Fibroblast of lung (primary cell): ENCODE measurements around the gene ZNF618.

ENCODE experiments used
- EZH2 ChIP-seq: IDR thresholded peaks from 2 replicates; pipeline ENCODE4 v1.5.1; 2012; ENCODE audit warnings: low read length, control low read depth, mild to moderate bottlenecking; ENCODE audit errors: missing control alignments
- TF ChIP-seq, protein P1 (sequence below), 2 donors: IDR thresholded peaks in 1 of 2; conservative IDR thresholded peaks in 1 of 2; 1 replicate in 1 of 2; 2 replicates in 1 of 2; pipeline ENCODE4 v1.5.1; 2011 to 2012; ENCODE audit warnings: low read length in 2 of 2, control low read depth in 1 of 2, inconsistent platforms in 1 of 2, low read depth in 1 of 2, mild to moderate bottlenecking in 1 of 2

DNA sequence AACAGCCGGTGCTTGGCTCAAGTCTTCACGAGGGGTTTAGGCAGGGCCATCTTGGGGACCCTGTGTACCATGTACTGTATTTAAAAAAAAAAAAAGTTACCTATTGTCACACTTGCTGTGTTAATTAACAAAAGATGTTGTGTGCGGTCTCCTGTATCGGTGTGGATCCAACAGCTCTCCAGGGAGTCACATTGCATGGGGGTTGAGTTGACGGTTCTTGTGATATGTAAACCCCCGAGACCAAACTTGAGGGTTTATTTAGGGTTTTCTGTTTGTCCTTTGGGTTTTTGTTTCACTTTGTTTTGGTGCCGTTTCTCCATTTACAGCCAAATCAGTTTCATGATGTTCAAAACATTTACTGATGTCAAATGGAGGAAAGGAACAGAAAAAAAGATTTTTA, 179.8 kb downstream of the ZNF618 start:
- TF ChIP-seq, protein P1, sequence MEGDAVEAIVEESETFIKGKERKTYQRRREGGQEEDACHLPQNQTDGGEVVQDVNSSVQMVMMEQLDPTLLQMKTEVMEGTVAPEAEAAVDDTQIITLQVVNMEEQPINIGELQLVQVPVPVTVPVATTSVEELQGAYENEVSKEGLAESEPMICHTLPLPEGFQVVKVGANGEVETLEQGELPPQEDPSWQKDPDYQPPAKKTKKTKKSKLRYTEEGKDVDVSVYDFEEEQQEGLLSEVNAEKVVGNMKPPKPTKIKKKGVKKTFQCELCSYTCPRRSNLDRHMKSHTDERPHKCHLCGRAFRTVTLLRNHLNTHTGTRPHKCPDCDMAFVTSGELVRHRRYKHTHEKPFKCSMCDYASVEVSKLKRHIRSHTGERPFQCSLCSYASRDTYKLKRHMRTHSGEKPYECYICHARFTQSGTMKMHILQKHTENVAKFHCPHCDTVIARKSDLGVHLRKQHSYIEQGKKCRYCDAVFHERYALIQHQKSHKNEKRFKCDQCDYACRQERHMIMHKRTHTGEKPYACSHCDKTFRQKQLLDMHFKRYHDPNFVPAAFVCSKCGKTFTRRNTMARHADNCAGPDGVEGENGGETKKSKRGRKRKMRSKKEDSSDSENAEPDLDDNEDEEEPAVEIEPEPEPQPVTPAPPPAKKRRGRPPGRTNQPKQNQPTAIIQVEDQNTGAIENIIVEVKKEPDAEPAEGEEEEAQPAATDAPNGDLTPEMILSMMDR (conservative IDR thresholded peaks at IDR 0.05 in 1 of 2, IDR thresholded peaks at IDR 0.05 in 1 of 2; ENCODE audit: low read depth in 1 of 2, low read length in 2 of 2): no peak
- no peak for TF ChIP-seq EZH2
